ENCODE results near the gene TMEM115.

Gene TMEM115

GRCh38 chr3:50333744-50334328 lies 25.5 kb downstream of the TMEM115 start:
- no peaks in the 10 kb centered on the region for H3K9me3 Mint-ChIP-seq
- no peak for DNase-seq (ENCODE audit: low spot score in 2 of 2)
- H3K36me3 Mint-ChIP-seq (ENCODE audit: insufficient read depth), result peaks cover 50% of the 10 kb centered on the region
- peak overlapping the region; percentile 67 for H3K4me3 Mint-ChIP-seq
- ATAC-seq (replicated peaks; ENCODE audit: extremely low read depth, poor library complexity, severe bottlenecking), result no peak
- no peaks in the 10 kb centered on the region for H3K27me3 Mint-ChIP-seq
- peak overlapping the region; percentile 82 for H3K27ac Mint-ChIP-seq (ENCODE audit: low read depth)
- H3K4me1 Mint-ChIP-seq, result peaks cover 60% of the 10 kb centered on the region

GRCh38 chr3:50331364-50331907 lies 27.9 kb downstream of the TMEM115 start:
- Mint-ChIP-seq H3K9me3 (no peaks in the 10 kb centered on the region), H3K4me3 (no peak overlapping the region), H3K36me3 (ENCODE audit: insufficient read depth) (peaks cover 37% of the 10 kb centered on the region), H3K27ac (ENCODE audit: low read depth) (no peak overlapping the region), H3K27me3 (no peaks in the 10 kb centered on the region), H3K4me1 (peaks cover 57% of the 10 kb centered on the region)
- ATAC-seq (replicated peaks; ENCODE audit: extremely low read depth, poor library complexity, severe bottlenecking) (no peak), DNase-seq (ENCODE audit: low spot score in 2 of 2) (no peak)

GRCh38 chr3:50330330-50330729 lies 29.0 kb downstream of the TMEM115 start:
- H3K36me3 Mint-ChIP-seq (ENCODE audit: insufficient read depth), result peaks cover 32% of the 10 kb centered on the region
- H3K4me1 Mint-ChIP-seq, result peaks cover 51% of the 10 kb centered on the region
- ATAC-seq (replicated peaks; ENCODE audit: extremely low read depth, poor library complexity, severe bottlenecking) (no peak), DNase-seq (ENCODE audit: low spot score in 2 of 2) (no peak)
- no peak overlapping the region for H3K4me3 Mint-ChIP-seq
- no peaks in the 10 kb centered on the region for H3K27me3 Mint-ChIP-seq
- H3K9me3 Mint-ChIP-seq, result no peaks in the 10 kb centered on the region
- H3K27ac Mint-ChIP-seq (ENCODE audit: low read depth), result no peak overlapping the region

GRCh38 chr3:50327943-50328691 lies 31.2 kb downstream of the TMEM115 start, which contains the start of gene TUSC2:
Gene TUSC2 (minus strand): TSS chr3:50328223. CDS start chr3:50328099, 124 bp downstream.
- Mint-ChIP-seq H3K4me1 (peaks cover 47% of the 10 kb centered on the region), H3K36me3 (ENCODE audit: insufficient read depth) (peaks cover 22% of the 10 kb centered on the region)
- DNase-seq (ENCODE audit: low spot score in 2 of 2), result peak; percentile 89 to 91

GRCh38 chr3:50327129-50327528 lies 32.2 kb downstream of the TMEM115 start:
- Mint-ChIP-seq H3K27me3 (no peaks in the 10 kb centered on the region), H3K36me3 (ENCODE audit: insufficient read depth) (peaks cover 17% of the 10 kb centered on the region), H3K27ac (ENCODE audit: low read depth) (peak overlapping the region; percentile 82)

More at GRCh38 chr3:50327943-50328691, 31.2 kb downstream of the TMEM115 start, which contains the start of gene TUSC2:
- H3K4me3 Mint-ChIP-seq, result peak within 1 kb of the TSS; percentile 82
- no peaks in the 10 kb centered on the region for H3K27me3 Mint-ChIP-seq
- peak; percentile 97 for ATAC-seq (replicated peaks; ENCODE audit: extremely low read depth, poor library complexity, severe bottlenecking)
- H3K9me3 Mint-ChIP-seq, result no peaks in the 10 kb centered on the region
- peak within 1 kb of the TSS; percentile 82 for H3K27ac Mint-ChIP-seq (ENCODE audit: low read depth)

GRCh38 chr3:50326182-50326541 lies 33.2 kb downstream of the TMEM115 start:
- ATAC-seq (replicated peaks; ENCODE audit: extremely low read depth, poor library complexity, severe bottlenecking) (no peak), DNase-seq (ENCODE audit: low spot score in 2 of 2) (no peak)
- Mint-ChIP-seq H3K27ac (ENCODE audit: low read depth) (peak overlapping the region; percentile 55), H3K36me3 (ENCODE audit: insufficient read depth) (peaks cover 14% of the 10 kb centered on the region), H3K9me3 (no peaks in the 10 kb centered on the region), H3K27me3 (no peaks in the 10 kb centered on the region), H3K4me1 (peaks cover 39% of the 10 kb centered on the region), H3K4me3 (peak overlapping the region; percentile 82)

More at GRCh38 chr3:50327129-50327528, 32.2 kb downstream of the TMEM115 start:
- peak overlapping the region; percentile 82 for H3K4me3 Mint-ChIP-seq
- ATAC-seq (replicated peaks; ENCODE audit: extremely low read depth, poor library complexity, severe bottlenecking) (no peak), DNase-seq (ENCODE audit: low spot score in 2 of 2) (no peak)
- peaks cover 41% of the 10 kb centered on the region for H3K4me1 Mint-ChIP-seq
- H3K9me3 Mint-ChIP-seq, result no peaks in the 10 kb centered on the region

GRCh38 chr3:50325497-50326181 lies 33.7 kb downstream of the TMEM115 start:
- peaks cover 13% of the 10 kb centered on the region for H3K36me3 Mint-ChIP-seq (ENCODE audit: insufficient read depth)
- H3K4me3 Mint-ChIP-seq, result no peak overlapping the region
- peaks cover 41% of the 10 kb centered on the region for H3K4me1 Mint-ChIP-seq
- DNase-seq (ENCODE audit: low spot score in 2 of 2), result no peak
- H3K27ac Mint-ChIP-seq (ENCODE audit: low read depth), result peak overlapping the region; percentile 55
- H3K27me3 Mint-ChIP-seq, result no peaks in the 10 kb centered on the region
- no peak for ATAC-seq (replicated peaks; ENCODE audit: extremely low read depth, poor library complexity, severe bottlenecking)
- H3K9me3 Mint-ChIP-seq, result no peaks in the 10 kb centered on the region

- DNase-seq (ENCODE audit: low spot score in 2 of 2), result no peak
- Mint-ChIP-seq H3K9me3 (no peaks in the 10 kb centered on the region), H3K36me3 (ENCODE audit: insufficient read depth) (peaks cover 13% of the 10 kb centered on the region), H3K27ac (ENCODE audit: low read depth) (peak overlapping the region; percentile 29), H3K27me3 (no peaks in the 10 kb centered on the region), H3K4me3 (no peak overlapping the region), H3K4me1 (peaks cover 46% of the 10 kb centered on the region)
- no peak for ATAC-seq (replicated peaks; ENCODE audit: extremely low read depth, poor library complexity, severe bottlenecking)
Observed at GRCh38 chr3:50325113-50325480, 34.2 kb downstream of the TMEM115 start.

GRCh38 chr3:50324351-50325112 lies 34.8 kb downstream of the TMEM115 start:
- Mint-ChIP-seq H3K27ac (ENCODE audit: low read depth) (peak overlapping the region; percentile 29), H3K4me1 (peaks cover 50% of the 10 kb centered on the region), H3K27me3 (no peaks in the 10 kb centered on the region), H3K9me3 (no peaks in the 10 kb centered on the region), H3K36me3 (ENCODE audit: insufficient read depth) (peaks cover 10% of the 10 kb centered on the region), H3K4me3 (no peak overlapping the region)
- DNase-seq (ENCODE audit: low spot score in 2 of 2) (peak in 1 of 2 donors; percentile 57), ATAC-seq (replicated peaks; ENCODE audit: extremely low read depth, poor library complexity, severe bottlenecking) (no peak)

- no peak for DNase-seq (ENCODE audit: low spot score in 2 of 2)
- H3K4me1 Mint-ChIP-seq, result peaks cover 54% of the 10 kb centered on the region
- H3K36me3 Mint-ChIP-seq (ENCODE audit: insufficient read depth), result peaks cover 7% of the 10 kb centered on the region
- no peak overlapping the region for H3K4me3 Mint-ChIP-seq
- ATAC-seq (replicated peaks; ENCODE audit: extremely low read depth, poor library complexity, severe bottlenecking), result no peak
- H3K27me3 Mint-ChIP-seq, result no peaks in the 10 kb centered on the region
- no peaks in the 10 kb centered on the region for H3K9me3 Mint-ChIP-seq
- H3K27ac Mint-ChIP-seq (ENCODE audit: low read depth), result no peak overlapping the region
Observed at GRCh38 chr3:50323614-50324199, 35.6 kb downstream of the TMEM115 start.

GRCh38 chr3:50323092-50323600 lies 36.2 kb downstream of the TMEM115 start:
- peaks cover 57% of the 10 kb centered on the region for H3K4me1 Mint-ChIP-seq
- no peaks in the 10 kb centered on the region for H3K9me3 Mint-ChIP-seq
- H3K27me3 Mint-ChIP-seq, result no peaks in the 10 kb centered on the region
- no peak for ATAC-seq (replicated peaks; ENCODE audit: extremely low read depth, poor library complexity, severe bottlenecking)
- no peak overlapping the region for H3K4me3 Mint-ChIP-seq
- H3K27ac Mint-ChIP-seq (ENCODE audit: low read depth), result no peak overlapping the region
- H3K36me3 Mint-ChIP-seq (ENCODE audit: insufficient read depth), result peaks cover 5% of the 10 kb centered on the region
- no peak for DNase-seq (ENCODE audit: low spot score in 2 of 2)
